Gastrocnemius medialis (tissue), 4 donors: Measurements from ENCODE around the gene ROR1. TPM values are rescaled to one million over a fixed set of nuclear protein-coding genes. Genes with fewer than 3 reads are reported as not detected.

Source experiments
- ATAC-seq, 2 donors: fragments of 150-250 bp; one replicate each; pipeline ENCODE4 v1.9.1; 2016
- DNase-seq, 2 donors: peaks; one replicate each; pipeline ENCODE4 v3.0.0-alpha.2; 2019
- H3K27ac ChIP-seq, 4 donors: fragments of 200-600 bp; sonication (generic); 1 replicate in 1 of 4; 2 replicates in 3 of 4; pipeline ENCODE4 v1.5.1; 2016 to 2018; ENCODE audit warnings: mild to moderate bottlenecking in 2 of 4, moderate library complexity in 1 of 4
- H3K27me3 ChIP-seq, 3 donors: fragments of 200-600 bp; sonication (generic) in 2 of 3; 1 replicate in 1 of 3; 2 replicates in 2 of 3; pipeline versions ENCODE4 v1.5.1 to v1.6.0; 2016 to 2019; ENCODE audit warnings: mild to moderate bottlenecking in 1 of 3, moderate library complexity in 1 of 3
- H3K36me3 ChIP-seq, 2 donors: fragments of 200-600 bp; sonication (generic) in 1 of 2; one replicate each; pipeline ENCODE4 v1.5.1; 2017 to 2018
- H3K4me1 ChIP-seq, 2 donors: fragments of 200-600 bp; sonication (generic) in 1 of 2; one replicate each; pipeline ENCODE4 v1.5.1; 2016 to 2017; ENCODE audit warnings: mild to moderate bottlenecking in 2 of 2
- H3K4me3 ChIP-seq, 4 donors: fragments of 200-600 bp; sonication (generic) in 3 of 4; 1 replicate in 1 of 4; 2 replicates in 3 of 4; pipeline ENCODE4 v1.5.1; 2016 to 2019; ENCODE audit warnings: mild to moderate bottlenecking in 2 of 4
- H3K9me3 ChIP-seq, 3 donors: fragments of 200-600 bp; sonication (generic) in 2 of 3; 1 replicate in 1 of 3; 2 replicates in 2 of 3; pipeline ENCODE4 v1.5.1; 2016 to 2019
- CTCF ChIP-seq, 5 experiments: fragments of 450-650 bp in 3 of 5; fragments of 200-600 bp in 2 of 5; sonication (generic) in 2 of 5; IDR thresholded peaks in 4 of 5; conservative IDR thresholded peaks in 1 of 5; 1 replicate in 4 of 5; 2 replicates in 1 of 5; pipeline ENCODE4 v1.5.1; 2016 to 2019; ENCODE audit warnings: antibody characterized with exemption in 5 of 5, mild to moderate bottlenecking in 3 of 5, moderate library complexity in 3 of 5
- POLR2A ChIP-seq, 2 donors: fragments of 450-650 bp; IDR thresholded peaks; one replicate each; pipeline ENCODE4 v1.6.1; 2017; ENCODE audit warnings: antibody characterized with exemption in 2 of 2, mild to moderate bottlenecking in 2 of 2, moderate library complexity in 2 of 2
- in situ Hi-C, 4 donors: fragments of 200-750 bp; cut with MboI; loops; one replicate each; pipeline versions ENCODE4 v1.15.0 to v1.8.0; 2017; ENCODE audit warnings: low sequenced_read_pairs in 4 of 4
- intact Hi-C: fragments of 100-400 bp; cut with DNase I; formaldehyde crosslinking; loops from one replicate; pipeline ENCODE4 v1.15.1; 2023; ENCODE audit warnings: low total_unique reads
- total RNA-seq, 4 donors: library from RNA; depleted of rRNA; stranded (reverse); fragments of >200 nt; gene quantifications; one replicate each; pipeline versions ENCODE4 v1.1.0 to v1.2.3, GENCODE V29; 2016

Gene ROR1
- total RNA-seq, 4 donors from 2014 or later, result 2.5 to 4.3 (median 3.6) TPM

DNA sequence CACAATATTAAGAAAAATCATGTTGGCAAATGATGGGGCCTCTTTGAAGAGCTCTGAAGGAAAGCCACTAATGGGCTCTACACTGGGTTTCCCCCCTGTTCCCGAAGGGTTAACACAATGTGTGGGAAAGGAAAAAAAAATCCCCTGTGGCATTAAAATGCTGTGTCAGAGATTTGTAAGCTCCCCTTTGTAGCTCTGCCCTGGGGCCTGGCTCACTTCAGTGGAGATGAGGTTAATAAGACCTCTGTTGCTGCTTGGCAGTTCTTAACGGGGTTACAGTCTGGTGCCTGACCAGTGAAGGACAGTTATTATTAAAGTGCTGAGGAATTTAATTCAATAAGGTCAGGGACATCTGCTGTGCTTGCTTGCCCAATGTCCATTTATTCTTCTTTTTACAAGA, 299.9 kb downstream of the ROR1 start:
- Histone ChIP-seq H3K36me3 (no peaks in the 10 kb centered on the region), H3K4me1 (peaks cover 29 to 37% of the 10 kb centered on the region in 2 donors), H3K9me3 (no peaks in the 10 kb centered on the region), H3K27me3 (no peaks in the 10 kb centered on the region), H3K4me3 (no peak overlapping the region), H3K27ac (no peak overlapping the region)
- DNase-seq (no peak), ATAC-seq (no peak)
- TF ChIP-seq POLR2A (IDR thresholded peaks at IDR 0.05) (no peak), CTCF (IDR thresholded peaks at IDR 0.05 in 4 of 5, conservative IDR thresholded peaks at IDR 0.05 in 1 of 5) (no peak)
- intact Hi-C loops (no loop called here), in situ Hi-C loops (no loop called here)

GRCh38 chr1:64074767-64075166, 300.9 kb downstream of the ROR1 start:
- no peaks in the 10 kb centered on the region for H3K27me3 ChIP-seq
- intact Hi-C loops (no loop called here), in situ Hi-C loops (no loop called here)
- no peak overlapping the region for H3K4me3 ChIP-seq
- no peak for ATAC-seq
- no peak for DNase-seq
- no peaks in the 10 kb centered on the region for H3K36me3 ChIP-seq
- no peak overlapping the region for H3K27ac ChIP-seq
- H3K4me1 ChIP-seq, result peaks cover 29 to 37% of the 10 kb centered on the region in 2 donors
- no peak for TF ChIP-seq CTCF (IDR thresholded peaks at IDR 0.05 in 4 of 5, conservative IDR thresholded peaks at IDR 0.05 in 1 of 5)
- TF ChIP-seq POLR2A (IDR thresholded peaks at IDR 0.05), result no peak
- H3K9me3 ChIP-seq, result no peaks in the 10 kb centered on the region

- no peak overlapping the region for H3K4me3 ChIP-seq
- in situ Hi-C loops (no loop called here), intact Hi-C loops (no loop called here)
- TF ChIP-seq CTCF (IDR thresholded peaks at IDR 0.05 in 4 of 5, conservative IDR thresholded peaks at IDR 0.05 in 1 of 5) (no peak), POLR2A (IDR thresholded peaks at IDR 0.05) (no peak)
- H3K4me1 ChIP-seq, result peaks cover 18 to 19% of the 10 kb centered on the region in 2 donors
- no peak for ATAC-seq
- H3K9me3 ChIP-seq, result no peaks in the 10 kb centered on the region
- DNase-seq, result no peak
- H3K27ac ChIP-seq, result no peak overlapping the region
- no peaks in the 10 kb centered on the region for H3K27me3 ChIP-seq
- no peaks in the 10 kb centered on the region for H3K36me3 ChIP-seq
These were observed 303.6 kb downstream of the ROR1 start for GRCh38 chr1:64077281-64077940.

DNA sequence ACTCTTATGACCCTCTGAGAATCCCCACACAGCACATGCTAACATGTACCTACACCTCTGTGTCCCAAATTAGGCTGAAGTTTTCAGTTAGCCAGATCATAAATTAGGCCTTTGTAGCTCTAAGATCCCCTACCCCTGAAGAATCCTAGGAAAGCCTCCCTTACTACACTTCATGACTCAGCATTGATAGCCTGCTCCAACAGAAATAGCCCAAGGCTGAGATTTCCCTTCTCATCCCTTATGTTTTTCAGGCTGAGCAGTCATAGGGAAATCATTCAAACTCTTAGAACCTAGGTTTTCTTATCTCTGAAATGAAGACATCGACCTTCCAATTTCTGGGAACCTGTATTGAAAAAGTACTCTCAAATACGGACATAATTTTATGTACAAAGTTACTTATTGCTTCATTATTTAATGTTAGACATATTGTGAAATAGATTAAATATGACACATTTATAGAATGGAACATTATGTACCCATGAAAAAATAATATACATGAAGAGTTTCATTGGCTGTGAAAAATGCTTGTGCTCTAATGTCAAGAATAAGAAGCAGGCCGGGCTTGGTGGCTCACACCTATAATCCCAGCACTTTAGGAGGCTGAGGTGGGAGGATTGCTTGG, 307.2 kb downstream of the ROR1 start:
- H3K27me3 ChIP-seq, result no peaks in the 10 kb centered on the region
- H3K4me3 ChIP-seq, result no peak overlapping the region
- ATAC-seq (no peak), DNase-seq (no peak)
- no peaks in the 10 kb centered on the region for H3K36me3 ChIP-seq
- in situ Hi-C loops, result no loop called here
- no peaks in the 10 kb centered on the region for H3K4me1 ChIP-seq
- TF ChIP-seq POLR2A (IDR thresholded peaks at IDR 0.05) (no peak), CTCF (IDR thresholded peaks at IDR 0.05 in 4 of 5, conservative IDR thresholded peaks at IDR 0.05 in 1 of 5) (no peak)
- H3K27ac ChIP-seq, result no peak overlapping the region
- H3K9me3 ChIP-seq, result no peaks in the 10 kb centered on the region
- intact Hi-C loops, result no loop called here
